ENCODE measurements around the gene CERS5.

Gene CERS5

DNA sequence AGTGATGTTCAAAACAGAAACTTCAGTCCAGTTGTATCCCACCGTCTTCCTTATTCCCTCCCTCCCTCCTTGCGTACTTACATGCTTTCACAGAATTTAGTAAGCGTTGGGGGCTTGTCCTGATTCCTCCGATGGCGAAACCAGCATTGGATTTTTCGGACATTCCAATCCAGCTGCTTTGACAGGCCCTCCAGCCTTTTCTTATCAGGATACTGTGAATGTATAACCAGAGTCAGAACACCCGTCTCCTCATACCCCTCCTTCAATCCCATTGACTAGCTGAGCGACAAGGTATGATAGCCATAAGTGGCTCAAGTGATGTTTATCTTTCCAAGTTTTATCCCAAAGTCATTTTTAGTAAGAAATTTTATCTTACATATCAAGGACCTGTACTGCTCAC is 24.2 kb downstream of the CERS5 start:
- TF ChIP-seq ELF4 (IDR thresholded peaks at IDR 0.05) (no peak), FOXM1 (IDR thresholded peaks at IDR 0.05; ENCODE audit: borderline replicate concordance) (no peak), TARDBP (IDR thresholded peaks at IDR 0.05) (no peak), FOXA1 (IDR thresholded peaks at IDR 0.05) (no peak), BHLHE40 (IDR thresholded peaks at IDR 0.05; ENCODE audit: borderline replicate concordance) (no peak)
- TF ChIP-seq, protein P1, sequence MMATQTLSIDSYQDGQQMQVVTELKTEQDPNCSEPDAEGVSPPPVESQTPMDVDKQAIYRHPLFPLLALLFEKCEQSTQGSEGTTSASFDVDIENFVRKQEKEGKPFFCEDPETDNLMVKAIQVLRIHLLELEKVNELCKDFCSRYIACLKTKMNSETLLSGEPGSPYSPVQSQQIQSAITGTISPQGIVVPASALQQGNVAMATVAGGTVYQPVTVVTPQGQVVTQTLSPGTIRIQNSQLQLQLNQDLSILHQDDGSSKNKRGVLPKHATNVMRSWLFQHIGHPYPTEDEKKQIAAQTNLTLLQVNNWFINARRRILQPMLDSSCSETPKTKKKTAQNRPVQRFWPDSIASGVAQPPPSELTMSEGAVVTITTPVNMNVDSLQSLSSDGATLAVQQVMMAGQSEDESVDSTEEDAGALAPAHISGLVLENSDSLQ (IDR thresholded peaks at IDR 0.05) = no peak
- POLR2A ChIA-PET = no interaction called here
- CTCF ChIA-PET = interaction anchor here (0.6 kb wide), 1 partner anchor 59 kb away, joined by 4 read pairs; no protein-coding TSS in a partner anchor
- DNase-seq (ENCODE audit: extremely low spot score) = no peak

DNA sequence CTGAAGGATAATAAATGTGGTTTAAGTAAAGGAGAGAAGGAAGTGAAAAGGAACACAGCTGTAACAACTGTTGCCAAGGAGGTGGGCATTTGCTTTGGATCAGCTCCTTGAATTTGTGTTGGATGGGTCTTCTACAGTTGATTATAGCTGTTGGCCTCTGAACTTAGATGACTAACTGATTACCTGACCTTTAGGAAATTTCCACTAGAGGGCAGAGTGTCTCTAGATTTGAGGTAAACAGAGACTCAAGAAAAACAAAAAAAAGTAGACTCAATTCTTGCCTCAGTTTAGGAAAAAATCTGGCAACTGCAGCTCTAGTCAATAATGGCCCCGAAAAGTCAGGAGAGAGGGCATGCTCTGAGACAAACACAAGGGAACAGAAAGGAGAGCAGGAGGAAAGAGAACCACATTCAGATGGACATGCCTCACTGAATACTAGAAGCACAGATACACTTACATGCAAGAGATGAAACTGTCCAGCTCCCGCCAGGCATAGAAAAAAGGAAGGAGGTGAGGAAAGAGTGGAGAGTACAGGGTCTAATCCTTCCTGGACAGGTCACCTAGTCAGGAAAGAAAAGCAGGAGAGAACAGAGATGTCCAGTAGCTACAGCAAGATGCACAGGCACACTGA is 34.5 kb downstream of the CERS5 start:
- TF ChIP-seq ARNT (IDR thresholded peaks at IDR 0.05) (no peak), CTBP1 (IDR thresholded peaks at IDR 0.05; ENCODE audit: borderline replicate concordance) (no peak), FOXK2 (IDR thresholded peaks at IDR 0.05) (no peak), FOXA1 (IDR thresholded peaks at IDR 0.05) (no peak), L3MBTL2 (conservative IDR thresholded peaks at IDR 0.05) (no peak), LEF1 (IDR thresholded peaks at IDR 0.05; ENCODE audit: borderline replicate concordance) (no peak), FOXM1 (IDR thresholded peaks at IDR 0.05; ENCODE audit: borderline replicate concordance) (no peak), HDGF (IDR thresholded peaks at IDR 0.05; ENCODE audit: borderline replicate concordance) (no peak), TARDBP (IDR thresholded peaks at IDR 0.05) (no peak), SP1 (IDR thresholded peaks at IDR 0.05) (no peak), NFRKB (IDR thresholded peaks at IDR 0.05) (no peak), ELF4 (IDR thresholded peaks at IDR 0.05) (no peak), BHLHE40 (IDR thresholded peaks at IDR 0.05; ENCODE audit: borderline replicate concordance) (no peak)
- TF ChIP-seq, protein P1 (IDR thresholded peaks at IDR 0.05) = no peak
- ChIA-PET CTCF (interaction anchor here (0.7 to 1.3 kb wide), 7 partner anchors 9 to 182 kb away, joined by 3 to 6 read pairs (median 4); partner anchors contain the start of genes COX14 and SMARCD1), POLR2A (no interaction called here)
- no peak for DNase-seq (ENCODE audit: extremely low spot score)

DNA sequence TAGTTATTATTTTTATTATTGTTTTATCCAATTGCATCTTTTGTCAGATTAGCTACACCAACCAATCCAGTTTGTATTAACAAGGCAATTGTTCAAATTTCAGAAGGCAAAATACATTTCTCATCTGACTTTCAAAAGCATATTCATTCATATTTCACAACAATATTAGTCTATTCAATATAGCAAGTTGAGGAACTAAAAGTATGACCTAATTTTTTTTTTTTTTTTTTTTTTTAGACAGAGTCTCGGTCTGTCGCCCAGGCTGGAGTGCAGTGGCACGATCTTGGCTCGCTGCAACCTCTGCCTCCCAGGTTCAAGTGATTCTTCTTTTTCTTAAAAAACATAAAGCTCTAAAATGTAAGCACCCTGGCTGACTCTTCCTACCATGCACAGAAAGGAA is 37.9 kb downstream of the CERS5 start:
- no peak for DNase-seq (ENCODE audit: extremely low spot score)
- ChIA-PET POLR2A (interaction anchor here (1.2 to 2.5 kb wide), 3 partner anchors 16 to 388 kb away, joined by 3 to 8 read pairs (median 6); partner anchors contain the start of genes CERS5, COX14 and TMBIM6), CTCF (interaction anchor here (0.6 to 2.0 kb wide), 3 partner anchors 19 to 174 kb away, joined by 3 to 8 read pairs (median 3); no protein-coding TSS in a partner anchor)
- TF ChIP-seq ELF4 (IDR thresholded peaks at IDR 0.05) (no peak), SUZ12 (IDR thresholded peaks at IDR 0.05) (no peak), CTBP1 (IDR thresholded peaks at IDR 0.05; ENCODE audit: borderline replicate concordance) (no peak)

DNA sequence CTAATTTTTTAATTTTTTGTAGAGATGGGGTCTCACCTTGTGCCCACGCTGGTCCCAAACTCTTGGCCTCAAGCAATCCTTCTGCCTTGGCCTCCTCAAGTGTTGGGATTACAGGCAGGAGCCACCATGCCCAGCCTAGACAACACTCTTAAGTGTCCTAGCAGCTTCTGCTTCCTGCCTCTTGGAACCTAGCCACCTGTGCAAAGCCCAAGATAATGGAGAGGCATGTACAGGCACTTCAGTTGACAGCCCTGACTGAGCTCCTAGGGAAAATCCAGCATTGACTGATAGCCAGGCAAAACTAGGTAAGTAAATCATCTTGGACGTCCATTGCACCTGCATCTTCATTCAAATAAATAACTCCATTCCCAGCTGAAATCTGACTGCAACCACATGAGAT is 39.6 kb downstream of the CERS5 start:
- CTCF ChIA-PET = interaction anchor here (2.0 kb wide), 1 partner anchor 17 kb away, joined by 8 read pairs; no protein-coding TSS in a partner anchor
- no peak for DNase-seq (ENCODE audit: extremely low spot score)
- POLR2A ChIA-PET = interaction anchor here (0.8 to 1.3 kb wide), 2 partner anchors 15 to 17 kb away, joined by 3 read pairs; partner anchors contain the start of gene COX14
- TF ChIP-seq FOXA1 (IDR thresholded peaks at IDR 0.05) (no peak), TARDBP (IDR thresholded peaks at IDR 0.05) (no peak), ELF4 (IDR thresholded peaks at IDR 0.05) (no peak), SP1 (IDR thresholded peaks at IDR 0.05) (no peak), LEF1 (IDR thresholded peaks at IDR 0.05; ENCODE audit: borderline replicate concordance) (no peak), BHLHE40 (IDR thresholded peaks at IDR 0.05; ENCODE audit: borderline replicate concordance) (no peak)
- TF ChIP-seq, protein P1 (IDR thresholded peaks at IDR 0.05) = no peak

DNA sequence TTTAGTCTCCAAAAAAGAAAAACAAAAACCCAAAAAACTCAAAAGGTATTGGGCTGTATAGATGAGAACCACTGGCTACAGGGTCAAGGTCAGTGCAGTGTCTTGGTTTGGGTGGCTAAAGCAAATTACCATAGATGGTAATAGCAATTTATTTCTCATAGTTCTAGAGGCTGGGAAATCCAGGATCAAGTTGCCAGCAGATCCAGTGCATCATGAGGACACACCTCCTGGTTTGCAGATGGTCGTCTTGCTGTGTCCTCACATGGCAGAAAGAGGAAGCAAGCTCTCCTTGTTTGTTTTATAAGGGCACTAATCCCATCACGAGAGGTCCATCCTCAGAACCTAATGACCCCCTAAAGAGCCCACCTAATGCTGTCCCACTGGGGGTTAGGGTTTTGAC is 44.0 kb downstream of the CERS5 start:
- DNase-seq (ENCODE audit: extremely low spot score) = no peak
- ChIA-PET POLR2A (interaction anchor here (3.2 kb wide), 1 partner anchor 12 kb away, joined by 12 read pairs; the partner anchor contains the start of gene COX14), CTCF (interaction anchor here (1.0 kb wide), 1 partner anchor 9 kb away, joined by 3 read pairs; no protein-coding TSS in a partner anchor)
- TF ChIP-seq ELF4 (IDR thresholded peaks at IDR 0.05) (no peak), CTBP1 (IDR thresholded peaks at IDR 0.05; ENCODE audit: borderline replicate concordance) (no peak), ZNF384 (IDR thresholded peaks at IDR 0.05) (no peak), SUZ12 (IDR thresholded peaks at IDR 0.05) (no peak), HDGF (IDR thresholded peaks at IDR 0.05; ENCODE audit: borderline replicate concordance) (no peak), FOXM1 (IDR thresholded peaks at IDR 0.05; ENCODE audit: borderline replicate concordance) (no peak), L3MBTL2 (conservative IDR thresholded peaks at IDR 0.05) (no peak)

DNA sequence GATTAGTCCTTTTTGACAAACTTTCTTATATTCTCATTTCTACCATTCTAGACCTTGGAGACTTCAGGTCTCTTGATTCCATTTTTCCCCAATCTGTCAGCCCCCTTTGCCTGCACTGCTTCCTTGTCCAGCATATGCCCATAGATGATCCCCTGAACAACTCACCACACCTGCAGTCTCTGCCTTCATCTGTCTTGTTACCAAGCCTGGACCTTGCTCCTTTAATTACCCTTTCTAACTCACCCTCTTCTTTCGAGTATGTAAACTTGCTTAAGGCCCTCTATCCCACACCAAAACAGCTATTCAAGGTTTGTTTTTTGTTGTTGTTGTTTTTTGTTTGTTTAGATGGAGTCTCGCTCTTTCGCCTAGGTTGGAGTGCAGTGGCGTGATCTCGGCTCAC is 45.5 kb downstream of the CERS5 start:
- ChIA-PET POLR2A (interaction anchor here (3.2 kb wide), 1 partner anchor 11 kb away, joined by 12 read pairs; the partner anchor contains the start of gene COX14), CTCF (no interaction called here)
- DNase-seq (ENCODE audit: extremely low spot score) = no peak
- TF ChIP-seq FOXK2 (IDR thresholded peaks at IDR 0.05) = no peak

DNA sequence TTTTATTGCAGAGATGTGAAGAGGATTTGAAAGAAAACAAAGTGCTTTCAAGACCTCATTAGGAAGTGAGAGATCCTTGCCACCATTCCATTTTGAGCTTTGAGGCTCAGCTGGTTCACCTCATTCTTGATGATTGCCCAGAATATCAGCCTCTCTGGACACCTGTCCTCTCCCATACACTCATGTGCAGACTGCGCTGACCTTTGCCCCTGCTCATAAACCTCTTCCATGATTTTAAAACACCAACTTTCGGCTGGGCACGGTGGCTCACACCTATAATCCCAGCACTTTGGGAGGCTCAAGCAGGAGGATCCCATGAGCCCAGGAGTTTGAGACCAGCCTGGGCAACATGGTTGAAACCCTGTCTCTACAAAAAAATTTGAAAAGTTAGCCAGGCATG is 46.2 kb downstream of the CERS5 start:
- ChIA-PET POLR2A (interaction anchor here (1.3 to 3.2 kb wide), 2 partner anchors 10 to 36 kb away, joined by 3 to 12 read pairs; partner anchors contain the start of gene COX14), CTCF (interaction anchor here (0.9 kb wide), 1 partner anchor 12 kb away, joined by 4 read pairs; no protein-coding TSS in a partner anchor)
- no peak for TF ChIP-seq L3MBTL2 (conservative IDR thresholded peaks at IDR 0.05)
- TF ChIP-seq, protein P1 (IDR thresholded peaks at IDR 0.05) = no peak
- TF ChIP-seq FOXA1 (IDR thresholded peaks at IDR 0.05) = no peak
- no peak for TF ChIP-seq FOXM1 (IDR thresholded peaks at IDR 0.05; ENCODE audit: borderline replicate concordance)
- no peak for TF ChIP-seq ELF4 (IDR thresholded peaks at IDR 0.05)
- TF ChIP-seq SUZ12 (IDR thresholded peaks at IDR 0.05) = no peak
- no peak for TF ChIP-seq SP1 (IDR thresholded peaks at IDR 0.05)
- TF ChIP-seq CTBP1 (IDR thresholded peaks at IDR 0.05; ENCODE audit: borderline replicate concordance) = no peak
- no peak for TF ChIP-seq NFRKB (IDR thresholded peaks at IDR 0.05)
- TF ChIP-seq HDGF (IDR thresholded peaks at IDR 0.05; ENCODE audit: borderline replicate concordance) = no peak
- no peak for TF ChIP-seq BHLHE40 (IDR thresholded peaks at IDR 0.05; ENCODE audit: borderline replicate concordance)
- no peak for TF ChIP-seq LEF1 (IDR thresholded peaks at IDR 0.05; ENCODE audit: borderline replicate concordance)
- no peak for TF ChIP-seq ZNF384 (IDR thresholded peaks at IDR 0.05)
- no peak for TF ChIP-seq TARDBP (IDR thresholded peaks at IDR 0.05)
- TF ChIP-seq ARNT (IDR thresholded peaks at IDR 0.05) = no peak
- TF ChIP-seq FOXK2 (IDR thresholded peaks at IDR 0.05) = no peak
- DNase-seq (ENCODE audit: extremely low spot score) = no peak

All from HEK293T (cell line).